Glomerular visceral epithelial cell (primary cell): ENCODE results near the gene EHMT2.

Source experiments
- DNase-seq: peaks from one replicate; pipeline ENCODE4 v3.0.0-alpha.2; 2016; ENCODE audit errors: extremely low spot score

EHMT2 gene

GRCh38 chr6:31888276-31889258 lies 8.9 kb downstream of the EHMT2 start:
- DNase-seq = no peak

DNA sequence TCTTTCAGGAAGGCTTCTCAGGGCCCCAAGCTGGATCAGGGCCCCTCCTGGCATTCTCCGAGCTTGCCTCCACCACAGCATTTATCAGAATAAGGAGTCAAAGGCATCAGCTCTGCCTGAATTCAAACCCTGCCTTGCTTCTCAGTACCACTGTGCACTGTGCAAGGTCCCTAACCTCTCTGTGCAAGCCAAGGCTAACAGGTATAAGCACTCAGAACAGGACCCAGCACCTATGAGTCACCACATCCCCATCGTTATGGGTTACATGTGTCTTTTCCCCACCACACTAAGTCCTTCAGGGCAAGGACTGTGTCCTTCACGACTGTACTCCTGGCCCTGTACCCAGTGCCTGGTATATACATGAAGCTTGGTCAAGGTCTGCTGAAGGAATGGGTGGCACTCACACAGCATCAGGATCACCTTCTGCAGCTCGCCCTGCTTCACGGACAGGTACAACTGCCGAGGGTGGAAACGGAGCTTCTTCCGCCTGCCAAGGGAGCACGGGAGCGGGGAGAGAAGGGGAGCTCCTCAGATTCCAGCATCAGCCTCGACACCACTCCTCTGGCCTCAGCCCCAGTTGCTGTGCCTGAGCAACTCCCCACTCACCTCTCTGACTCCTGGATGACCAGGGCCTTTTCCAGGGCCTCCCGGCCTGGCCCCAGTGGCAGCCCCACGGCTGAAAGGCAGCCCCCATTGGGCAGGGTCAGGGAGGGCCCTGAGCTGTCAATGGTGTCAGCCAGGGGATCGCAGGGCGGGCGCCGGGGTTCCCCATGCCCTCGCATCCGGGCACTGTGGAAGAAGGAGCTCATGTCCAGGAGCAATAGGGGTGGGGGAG lies 10.1 kb downstream of the EHMT2 start:
- DNase-seq = no peak

- DNase-seq = no peak
These were observed 10.9 kb downstream of the EHMT2 start for GRCh38 chr6:31886541-31886991.

DNA sequence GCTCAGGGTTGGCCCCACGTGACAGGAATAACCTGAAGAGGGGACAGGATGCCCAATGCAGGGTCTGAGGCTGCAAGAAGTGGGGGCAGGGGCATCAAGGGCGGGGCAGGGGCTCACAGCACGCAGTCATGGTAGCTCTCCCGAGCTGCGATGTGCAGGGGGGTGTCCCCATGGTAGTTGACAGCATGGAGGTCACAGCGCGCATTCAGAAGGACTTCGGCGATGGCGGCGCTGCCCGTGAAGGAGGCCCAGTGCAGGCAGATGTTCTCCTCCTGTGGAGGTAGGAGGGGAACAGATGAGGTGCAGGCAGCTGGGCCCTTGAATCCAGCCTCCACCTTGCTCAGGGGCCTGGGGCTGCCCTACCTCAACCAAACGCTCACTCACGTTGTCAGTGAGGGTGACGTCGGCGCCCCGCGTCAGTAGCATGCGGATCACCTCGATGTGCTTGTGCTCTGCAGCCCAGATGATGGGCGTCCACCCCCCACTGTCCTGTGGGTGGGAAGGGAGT lies 12.9 kb downstream of the EHMT2 start:
- DNase-seq = no peak

GRCh38 chr6:31883676-31884075 lies 13.8 kb downstream of the EHMT2 start:
- DNase-seq = no peak

DNA sequence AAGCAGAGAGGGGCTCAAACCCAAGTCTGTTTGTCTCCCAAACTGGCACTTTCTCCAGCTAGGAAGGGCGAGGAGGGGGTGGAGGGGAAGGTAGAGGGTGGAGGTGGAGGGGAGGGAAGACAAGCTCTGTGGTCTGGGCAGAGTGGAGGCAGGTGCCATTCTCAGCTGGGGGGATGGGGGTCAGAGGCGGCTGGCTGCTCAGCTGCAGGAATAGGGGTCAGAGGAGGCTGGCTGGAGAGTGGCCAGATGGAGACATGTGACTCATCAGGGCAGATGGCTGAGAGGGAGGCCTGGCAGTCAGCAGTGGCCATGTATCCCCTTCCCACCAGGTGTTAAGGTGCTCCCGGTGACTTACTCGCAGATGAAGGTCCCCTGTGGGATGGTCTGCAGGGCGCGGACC lies 15.2 kb downstream of the EHMT2 start:
- peak; percentile 78 for DNase-seq

GRCh38 chr6:31881136-31881859 lies 16.2 kb downstream of the EHMT2 start:
- no peak for DNase-seq

DNA sequence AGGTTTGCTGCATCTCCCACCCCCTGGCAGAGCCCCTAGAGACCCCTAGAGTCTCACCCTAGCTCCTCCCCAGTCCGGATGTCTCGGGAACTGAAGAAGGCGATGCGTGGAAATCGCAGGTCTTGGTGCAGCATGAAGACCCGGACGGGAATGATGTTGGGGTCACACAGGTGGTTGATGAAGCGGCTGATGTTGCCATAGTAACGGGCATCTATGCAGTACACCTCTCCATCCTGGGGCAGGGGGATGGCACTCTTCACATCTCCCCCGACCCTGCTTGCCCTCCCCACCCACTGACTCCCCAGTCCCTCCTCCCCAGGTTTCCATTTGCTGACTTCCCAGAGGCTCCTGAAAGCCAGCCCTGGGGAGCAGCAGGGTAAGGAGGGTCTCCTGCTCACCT lies 16.9 kb downstream of the EHMT2 start:
- no peak for DNase-seq

DNA sequence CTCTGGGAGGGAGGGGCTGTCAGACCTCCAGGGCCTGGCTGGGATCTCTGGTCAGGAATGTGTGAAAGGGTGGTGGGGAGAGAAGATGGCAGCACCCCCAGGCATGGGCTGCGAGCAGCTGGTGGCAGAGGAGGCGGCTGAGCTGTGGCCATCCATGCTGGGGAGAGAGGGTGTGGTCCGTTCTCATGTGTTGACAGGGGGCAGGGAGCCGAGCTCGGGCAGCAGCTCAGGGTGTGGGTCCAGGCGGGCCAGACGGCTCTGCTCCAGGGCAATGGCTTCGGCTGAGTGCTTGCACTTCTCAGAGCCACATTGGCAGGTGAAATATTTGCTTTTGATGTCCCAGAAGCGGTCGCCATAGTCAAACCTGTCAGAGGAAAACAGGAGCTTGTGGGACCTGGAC lies 17.6 kb downstream of the EHMT2 start:
- no peak for DNase-seq

DNA sequence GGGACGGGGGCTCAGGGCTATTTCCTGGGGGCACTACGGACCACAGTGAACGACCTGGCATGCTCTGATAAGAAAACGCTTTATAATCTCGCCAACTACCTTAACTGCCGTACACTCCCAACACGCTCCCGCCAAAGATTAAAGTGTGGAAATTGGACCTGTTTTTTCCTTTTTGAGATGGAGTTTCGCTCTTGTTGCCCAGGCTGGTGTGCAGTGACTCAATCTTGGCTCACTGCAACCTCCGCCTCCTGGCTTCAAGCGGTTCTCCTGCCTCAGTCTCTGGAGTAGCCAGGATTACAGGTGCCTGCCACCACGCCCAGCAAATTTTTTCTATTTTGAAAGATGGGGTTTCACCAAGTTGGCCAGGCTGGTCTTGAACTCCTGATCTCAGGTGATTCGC lies 18.4 kb downstream of the EHMT2 start:
- no peak for DNase-seq

- DNase-seq = no peak
These were observed 18.8 kb downstream of the EHMT2 start, which contains the start of gene SLC44A4 for GRCh38 chr6:31878726-31879125. SLC44A4 (minus strand) TSS chr6:31878997; CDS start chr6:31878980, 17 bp downstream.

DNA sequence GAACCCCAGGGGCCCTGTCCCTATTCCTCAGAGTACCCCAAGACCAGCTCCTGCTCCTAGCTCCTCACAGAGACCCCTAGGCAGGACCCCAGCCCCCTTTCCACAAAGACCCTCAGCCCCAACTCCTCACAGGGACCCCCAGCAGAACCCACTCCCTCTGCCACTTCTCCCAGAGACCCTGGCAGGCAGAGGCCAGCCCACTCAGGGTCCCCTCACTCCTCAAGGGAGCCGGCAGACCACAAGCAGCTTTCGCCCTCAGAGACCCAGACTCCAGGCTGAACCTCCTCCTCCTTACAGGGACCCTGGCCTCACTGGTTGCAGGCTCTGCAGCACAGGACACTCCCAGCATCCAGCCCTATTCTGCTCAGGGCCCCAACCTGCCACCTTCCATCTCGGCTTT lies 19.3 kb downstream of the EHMT2 start:
- no peak for DNase-seq

GRCh38 chr6:31877651-31878161 lies 19.8 kb downstream of the EHMT2 start:
- no peak for DNase-seq

DNA sequence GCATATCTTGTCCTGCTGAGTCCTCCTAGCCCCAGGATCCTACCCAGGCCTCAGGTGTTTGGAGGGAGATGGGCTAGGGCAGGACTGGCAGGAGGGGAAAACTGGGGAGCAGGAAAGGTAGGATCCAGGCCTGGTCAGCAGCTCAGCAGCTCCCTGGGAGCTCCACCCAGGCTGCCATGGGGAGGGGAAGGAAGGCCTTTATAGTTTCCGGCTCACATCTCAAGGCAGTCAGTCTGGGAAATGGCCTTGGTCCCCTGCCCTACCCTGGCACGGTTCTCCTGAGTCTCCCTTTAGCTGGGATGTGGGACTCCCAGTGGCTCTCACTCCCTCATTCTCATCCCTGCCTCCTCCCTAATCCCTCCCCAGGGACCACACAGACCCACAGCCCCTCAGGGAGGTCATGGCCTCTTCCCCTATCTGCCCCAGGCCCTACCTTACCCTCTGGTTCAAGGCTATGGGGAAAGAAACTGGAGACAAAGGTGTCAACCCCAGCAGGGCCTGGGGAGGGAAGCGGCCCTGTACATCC lies 20.3 kb downstream of the EHMT2 start:
- DNase-seq = no peak

DNA sequence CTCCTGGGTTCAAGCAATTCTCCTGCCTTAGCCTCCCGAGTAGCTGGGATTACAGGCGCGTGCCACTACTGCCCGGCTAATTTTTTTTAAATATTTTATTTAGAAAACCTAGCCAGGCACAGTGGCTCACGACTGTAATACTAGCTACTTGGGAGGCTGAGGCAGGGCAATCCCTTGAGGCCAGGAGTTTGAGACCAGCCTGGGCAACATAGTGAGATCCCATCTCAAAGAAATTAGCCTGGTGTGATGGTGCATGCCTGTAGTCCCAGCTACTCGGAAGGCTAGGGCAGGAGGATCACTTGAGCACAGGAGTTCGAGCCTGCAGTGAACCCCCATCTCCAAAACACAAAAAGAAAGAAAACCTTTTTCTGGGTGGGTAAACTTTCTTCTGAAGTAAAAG lies 21.1 kb downstream of the EHMT2 start:
- no peak for DNase-seq

- no peak for DNase-seq
These were observed 21.6 kb downstream of the EHMT2 start for GRCh38 chr6:31875877-31876276.

DNA sequence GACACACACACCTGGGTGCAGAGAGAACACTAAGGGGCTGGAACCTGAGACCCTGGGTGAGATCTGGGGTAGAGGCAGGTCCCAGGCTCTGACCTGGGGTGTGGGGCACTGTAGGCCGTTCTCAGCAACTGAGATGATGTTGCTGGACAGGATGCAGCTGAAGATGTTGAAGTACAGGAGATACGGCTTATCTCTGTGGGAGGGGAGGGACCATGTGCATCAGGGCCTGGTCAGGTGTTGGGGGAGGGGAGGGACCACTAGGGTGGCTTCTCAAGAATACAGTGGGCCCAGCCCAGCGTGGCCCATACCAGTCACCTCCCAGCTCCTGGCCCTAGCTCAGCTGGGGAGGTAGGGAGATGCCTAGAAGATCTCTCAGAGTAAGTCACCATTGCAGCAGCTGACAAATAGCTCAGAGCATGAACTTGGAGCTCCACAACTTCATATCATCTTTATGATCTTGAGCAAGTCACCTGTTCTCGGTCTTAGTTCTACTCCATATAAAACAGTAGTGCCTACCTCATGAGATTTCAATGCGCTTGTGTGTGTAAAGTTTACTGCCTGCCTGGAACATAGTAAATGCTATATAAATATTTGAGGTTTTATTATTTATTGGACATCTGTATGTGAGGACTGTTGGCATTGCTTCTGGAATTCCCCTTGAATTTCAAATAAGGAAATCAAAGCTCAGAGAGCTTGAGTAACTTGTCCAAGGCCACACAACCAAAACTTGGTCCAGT lies 22.5 kb downstream of the EHMT2 start:
- DNase-seq = no peak

DNA sequence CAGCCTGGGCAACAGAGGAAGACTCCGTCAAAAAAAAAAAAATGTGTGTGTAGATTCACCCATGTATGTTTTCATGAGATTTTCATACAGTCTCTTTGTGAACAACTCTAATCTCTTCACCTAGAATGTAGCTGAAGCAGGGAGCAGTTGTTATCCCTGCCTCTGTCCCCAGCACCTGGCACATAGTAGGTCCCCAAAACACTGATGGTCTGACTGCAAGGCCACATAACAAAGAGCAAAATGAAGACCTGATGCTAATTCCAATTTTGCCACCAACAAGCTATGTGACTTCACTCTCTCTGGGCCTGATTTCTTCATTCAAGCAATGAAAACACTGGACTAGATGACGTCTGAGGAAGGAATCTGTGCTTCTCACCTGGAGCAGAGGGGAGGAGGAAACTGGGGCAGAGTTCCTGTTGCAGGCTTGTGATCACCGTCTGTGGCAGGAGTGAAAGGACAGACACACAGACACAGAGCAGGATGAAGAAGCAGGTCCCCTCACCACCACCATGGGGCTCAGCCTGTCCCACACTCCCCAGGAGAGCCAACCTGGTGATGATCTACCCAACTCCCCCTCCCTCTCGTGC lies 23.3 kb downstream of the EHMT2 start:
- no peak for DNase-seq

- DNase-seq = peak; percentile 34
These were observed 26.3 kb downstream of the EHMT2 start for GRCh38 chr6:31871046-31871659.
